Fibroblast of lung (primary cell): ENCODE measurements around the gene USP30.

ENCODE experiments used
- CTCF ChIP-seq, 2 donors: IDR thresholded peaks in 1 of 2; conservative IDR thresholded peaks in 1 of 2; 1 replicate in 1 of 2; 2 replicates in 1 of 2; pipeline ENCODE4 v1.5.1; 2011 to 2012; ENCODE audit warnings: low read length in 2 of 2, control low read depth in 1 of 2, inconsistent platforms in 1 of 2, low read depth in 1 of 2, mild to moderate bottlenecking in 1 of 2
- EZH2 ChIP-seq: IDR thresholded peaks from 2 replicates; pipeline ENCODE4 v1.5.1; 2012; ENCODE audit warnings: low read length, control low read depth, mild to moderate bottlenecking; ENCODE audit errors: missing control alignments

- TF ChIP-seq CTCF (conservative IDR thresholded peaks at IDR 0.05 in 1 of 2, IDR thresholded peaks at IDR 0.05 in 1 of 2; ENCODE audit: low read depth in 1 of 2, low read length in 2 of 2) (no peak), EZH2 (no peak)
Observed at GRCh38 chr12:109097140-109097434, 44.7 kb downstream of the USP30 start.
